OCI-LY1 (cell line): ENCODE results near the gene DEAF1.
"Not testable (repeated sequence)": the region's sequence is repeated elsewhere in the genome, so short reads cannot be mapped to it uniquely, and the experiment has no call there.

Source experiments
- H2AFZ ChIP-seq: fragments of 200-600 bp; sonication (generic), shearing (Covaris generic); 2 replicates; pipeline ENCODE4 v1.6.0; 2014; ENCODE audit warnings: antibody characterized with exemption, mild to moderate bottlenecking, low read length
- H3F3A ChIP-seq: fragments of 200-600 bp; sonication (generic), shearing (Covaris generic); 2 replicates; pipeline ENCODE4 v1.6.0; 2014; ENCODE audit warnings: mild to moderate bottlenecking, antibody characterized with exemption, low read length, moderate library complexity; ENCODE audit not compliant: insufficient read depth
- H3K27ac ChIP-seq: fragments of 200-600 bp; sonication (generic); 2 replicates; pipeline ENCODE4 v1.5.1; 2014; ENCODE audit warnings: low read length, mixed run types, mild to moderate bottlenecking, low read depth; ENCODE audit not compliant: poor library complexity, severe bottlenecking
- H3K27me3 ChIP-seq: fragments of 200-600 bp; sonication (generic); 2 replicates; pipeline ENCODE4 v1.6.0; 2014; ENCODE audit warnings: antibody characterized with exemption, mild to moderate bottlenecking, low read length, moderate library complexity; ENCODE audit not compliant: insufficient read depth
- H3K36me3 ChIP-seq: fragments of 200-600 bp; sonication (generic); 2 replicates; pipeline ENCODE4 v1.6.1; 2014; ENCODE audit warnings: mild to moderate bottlenecking, antibody characterized with exemption, low read length, moderate library complexity, mixed read lengths; ENCODE audit not compliant: insufficient read depth
- H3K4me1 ChIP-seq: fragments of 200-600 bp; sonication (generic); 2 replicates; pipeline ENCODE4 v1.5.1; 2014; ENCODE audit warnings: mild to moderate bottlenecking, low read length, moderate library complexity; ENCODE audit not compliant: insufficient read depth, severe bottlenecking
- H3K4me2 ChIP-seq: fragments of 200-600 bp; sonication (generic), shearing (Covaris generic); 2 replicates; pipeline ENCODE4 v1.6.1; 2014; ENCODE audit warnings: low read length
- H3K4me3 ChIP-seq: fragments of 200-600 bp; sonication (generic); 2 replicates; pipeline ENCODE4 v1.5.1; 2014; ENCODE audit warnings: low read length, low read depth, mild to moderate bottlenecking, mixed read lengths; ENCODE audit not compliant: poor library complexity, severe bottlenecking
- H3K79me2 ChIP-seq: fragments of 200-600 bp; shearing (Covaris generic); 2 replicates; pipeline ENCODE4 v1.6.1; 2016; ENCODE audit warnings: mixed run types, low read length, mixed read lengths; ENCODE audit not compliant: insufficient read depth
- H3K9ac ChIP-seq: fragments of 200-600 bp; sonication (generic), shearing (Covaris generic); 2 replicates; pipeline ENCODE4 v1.6.1; 2014; ENCODE audit warnings: mild to moderate bottlenecking, low read length, mixed read lengths
- H3K9me2 ChIP-seq: fragments of 200-600 bp; sonication (generic), shearing (Covaris generic); 2 replicates; pipeline ENCODE4 v1.6.1; 2014; ENCODE audit warnings: low read depth, mild to moderate bottlenecking, low read length, mixed read lengths
- H3K9me3 ChIP-seq: fragments of 200-600 bp; shearing (Covaris generic); 2 replicates; pipeline ENCODE4 v1.6.1; 2014; ENCODE audit warnings: low read length, mixed read lengths
- H4K20me1 ChIP-seq: fragments of 200-600 bp; sonication (generic), shearing (Covaris generic); 2 replicates; pipeline ENCODE4 v1.6.0; 2016; ENCODE audit warnings: mild to moderate bottlenecking, low read length; ENCODE audit not compliant: insufficient read depth
- CTCF ChIP-seq: fragments of 200-600 bp; sonication (generic), shearing (Covaris generic); IDR thresholded peaks from 2 replicates; pipeline ENCODE4 v1.5.1; 2017; ENCODE audit warnings: mild to moderate bottlenecking, antibody characterized with exemption, low read length, moderate library complexity, mixed read lengths
- EZH2 ChIP-seq: fragments of 200-600 bp; sonication (generic), shearing (Covaris generic); IDR thresholded peaks from 2 replicates; pipeline ENCODE4 v1.8.0; 2017; ENCODE audit warnings: borderline replicate concordance, mixed run types, mild to moderate bottlenecking, antibody characterized with exemption, low read length, moderate library complexity, mixed read lengths

DEAF1 gene

GRCh38 chr11:694563-695287 lies at the start of gene DEAF1:
Gene DEAF1, minus strand, starts transcription at chr11:695222. Its CDS starts 175 bp downstream, at chr11:695047.
- TF ChIP-seq CTCF (no peak), EZH2 (no peak)
- Histone ChIP-seq H3K27ac (peak within 1 kb of the TSS; percentile 96), H2AFZ (no peak within 1 kb of the TSS), H3K79me2 (no peaks in the 10 kb centered on the region), H3K4me1 (peaks cover 37% of the 10 kb centered on the region), H3K27me3 (no peaks in the 10 kb centered on the region), H3K9me2 (no peaks in the 10 kb centered on the region), H3K9ac (peak within 1 kb of the TSS; percentile 98), H3K4me3 (peak within 1 kb of the TSS; percentile 89), H3F3A (no peaks in the 10 kb centered on the region), H3K36me3 (peaks cover 2% of the 10 kb centered on the region; the same call in 1 of the 2 replicates), H3K9me3 (no peaks in the 10 kb centered on the region), H4K20me1 (no peaks in the 10 kb centered on the region), H3K4me2 (peak within 1 kb of the TSS; percentile 74)

GRCh38 chr11:742571-743201 lies 47.7 kb upstream of the DEAF1 start:
- peaks cover 7% of the 10 kb centered on the region for H3K4me1 ChIP-seq
- no peak overlapping the region for H3K27ac ChIP-seq
- no peaks in the 10 kb centered on the region for H4K20me1 ChIP-seq
- H3K36me3 ChIP-seq: no peaks in the 10 kb centered on the region
- TF ChIP-seq EZH2 (no peak), CTCF (no peak)
- H3K9ac ChIP-seq: no peak overlapping the region
- H3K79me2 ChIP-seq: peaks cover under 1% of the 10 kb centered on the region; the same call in 1 of the 2 replicates
- H2AFZ ChIP-seq: no peak overlapping the region
- 0 out of 2 replicates have a peak, but pooled peaks cover 5% of the 10 kb centered on the region for H3F3A ChIP-seq
- H3K4me3 ChIP-seq: no peak overlapping the region
- H3K4me2 ChIP-seq: no peak overlapping the region
- no peaks in the 10 kb centered on the region for H3K9me2 ChIP-seq
- no peaks in the 10 kb centered on the region for H3K9me3 ChIP-seq
- peaks cover 7% of the 10 kb centered on the region; the same call in 1 of the 2 replicates for H3K27me3 ChIP-seq

GRCh38 chr11:742156-742546 lies 47.1 kb upstream of the DEAF1 start:
- Histone ChIP-seq H3K4me1 (peaks cover 7% of the 10 kb centered on the region), H3K9me2 (no peaks in the 10 kb centered on the region), H3K4me2 (no peak overlapping the region), H3K36me3 (no peaks in the 10 kb centered on the region), H3K9me3 (no peaks in the 10 kb centered on the region), H3K27ac (no peak overlapping the region), H3K79me2 (no peaks in the 10 kb centered on the region), H3F3A (0 out of 2 replicates have a peak, but pooled peaks cover 5% of the 10 kb centered on the region), H3K9ac (no peak overlapping the region), H3K27me3 (peaks cover 12% of the 10 kb centered on the region; the same call in 1 of the 2 replicates), H3K4me3 (no peak overlapping the region), H4K20me1 (no peaks in the 10 kb centered on the region), H2AFZ (no peak overlapping the region)
- no peak for TF ChIP-seq EZH2
- no peak for TF ChIP-seq CTCF

DNA sequence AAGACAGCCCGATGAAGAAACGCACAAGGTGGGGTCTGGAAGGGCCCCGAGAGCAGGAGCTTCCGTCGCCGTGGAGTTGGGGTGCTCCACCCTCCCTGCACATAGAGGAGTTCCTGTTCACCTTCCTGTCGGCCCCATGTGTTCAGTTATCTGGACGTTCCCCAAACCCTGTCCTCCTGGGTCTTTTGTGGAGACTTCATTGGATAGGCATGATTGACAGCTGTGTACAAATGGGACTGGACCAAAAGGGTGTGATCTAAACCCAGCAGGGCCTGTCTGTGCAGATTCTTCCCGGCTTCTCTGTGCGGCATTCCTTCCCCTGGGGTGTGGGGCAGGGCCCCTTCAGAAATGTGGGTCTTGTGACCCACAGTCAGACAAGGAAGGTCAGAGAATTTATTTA lies 42.9 kb upstream of the DEAF1 start:
- H2AFZ ChIP-seq, H3K9ac ChIP-seq, H3K4me2 ChIP-seq, H3K79me2 ChIP-seq, H3K9me3 ChIP-seq, H3K4me1 ChIP-seq, H3K9me2 ChIP-seq, H3F3A ChIP-seq, H3K4me3 ChIP-seq, H4K20me1 ChIP-seq, H3K36me3 ChIP-seq, H3K27me3 ChIP-seq, H3K27ac ChIP-seq: not testable (repeated sequence)
